HepG2 (cell line): ENCODE results near the gene GPR61. TPM values are rescaled to one million over a fixed set of nuclear protein-coding genes. Genes with fewer than 3 reads are reported as not detected.
A peak's percentile ranks its signal among the peaks of the same experiment; 100 is the strongest.

Experiments
- ARID2 ChIP-seq: sonication (generic); formaldehyde crosslinking; IDR thresholded peaks from 2 replicates; pipeline ENCODE4 v1.8.1; 2022; ENCODE audit warnings: mild to moderate bottlenecking, missing genetic modification reagents, borderline replicate concordance
- ELF1 ChIP-seq: sonication (generic); formaldehyde crosslinking; IDR thresholded peaks from 2 replicates; pipeline ENCODE4 v1.4.0; 2020; ENCODE audit warnings: missing genetic modification reagents
- HMG20A ChIP-seq: IDR thresholded peaks from 2 replicates; pipeline ENCODE4 v1.6.1; 2016; ENCODE audit warnings: borderline replicate concordance
- HOXA3 ChIP-seq: sonication (generic); formaldehyde crosslinking; IDR thresholded peaks from 2 replicates; pipeline ENCODE4 v1.5.0; 2020; ENCODE audit warnings: missing genetic modification reagents
- IRX3 ChIP-seq: sonication (generic); formaldehyde crosslinking; IDR thresholded peaks from 2 replicates; pipeline ENCODE4 v1.8.1; 2023; ENCODE audit warnings: mild to moderate bottlenecking, low read depth, missing genetic modification reagents, borderline replicate concordance
- KDM5B ChIP-seq: sonication (generic); formaldehyde crosslinking; IDR thresholded peaks from 2 replicates; pipeline ENCODE4 v1.4.0; 2020; ENCODE audit warnings: missing genetic modification reagents, mild to moderate bottlenecking, borderline replicate concordance
- KDM6A ChIP-seq: IDR thresholded peaks from 2 replicates; pipeline ENCODE4 v1.6.1; 2016; ENCODE audit warnings: low read depth
- MATR3 ChIP-seq: sonication (generic); formaldehyde crosslinking; IDR thresholded peaks from 2 replicates; pipeline ENCODE4 v1.4.0; 2020; ENCODE audit warnings: missing genetic modification reagents
- MBNL3 ChIP-seq: fragments of 250-450 bp; sonication (Bioruptor Pico); conservative IDR thresholded peaks from 2 replicates; pipeline ENCODE4 v1.8.0; 2022; ENCODE audit warnings: mild to moderate bottlenecking, inconsistent platforms
- MED13 ChIP-seq: sonication (generic); formaldehyde crosslinking; IDR thresholded peaks from 2 replicates; pipeline ENCODE4 v1.5.0; 2020; ENCODE audit warnings: missing genetic modification reagents
- MEIS2 ChIP-seq: sonication (generic); formaldehyde crosslinking; IDR thresholded peaks from 2 replicates; pipeline ENCODE4 v1.9.0; 2021; ENCODE audit warnings: mild to moderate bottlenecking, missing genetic modification reagents
- MZF1 ChIP-seq: sonication (generic); formaldehyde crosslinking; IDR thresholded peaks from 2 replicates; pipeline ENCODE4 v1.8.1; 2023; ENCODE audit warnings: mild to moderate bottlenecking, missing genetic modification reagents, borderline replicate concordance
- NFKBIZ ChIP-seq: IDR thresholded peaks from 2 replicates; pipeline ENCODE4 v1.6.1; 2018; ENCODE audit warnings: missing genetic modification reagents, missing compliant biosample characterization
- NR2C2 ChIP-seq: sonication (generic); formaldehyde crosslinking; IDR thresholded peaks from 2 replicates; pipeline ENCODE4 v1.4.0; 2020; ENCODE audit warnings: missing genetic modification reagents, mild to moderate bottlenecking, moderate library complexity, borderline replicate concordance
- PHF21A ChIP-seq: sonication (generic); formaldehyde crosslinking; IDR thresholded peaks from 2 replicates; pipeline ENCODE4 v1.5.0; 2020; ENCODE audit warnings: mild to moderate bottlenecking, missing genetic modification reagents
- TCF12 ChIP-seq, 2 experiments: fragments of 450-650 bp in 1 of 2; sonication (generic) in 1 of 2; formaldehyde crosslinking in 1 of 2; IDR thresholded peaks; 2 replicates each; pipeline versions ENCODE4 v1.6.1 to v1.8.0; 2017 to 2022; ENCODE audit warnings: antibody characterized with exemption in 1 of 2, mild to moderate bottlenecking in 1 of 2, missing genetic modification reagents in 1 of 2, moderate library complexity in 1 of 2
- ZNF33A ChIP-seq: sonication (generic); formaldehyde crosslinking; IDR thresholded peaks from 2 replicates; pipeline ENCODE4 v1.5.1; 2020; ENCODE audit warnings: missing genetic modification reagents, mild to moderate bottlenecking, moderate library complexity, borderline replicate concordance
- ZNF746 ChIP-seq: sonication (generic); formaldehyde crosslinking; IDR thresholded peaks from 2 replicates; pipeline ENCODE4 v1.8.0; 2022; ENCODE audit warnings: mild to moderate bottlenecking, missing genetic modification reagents
- ZNF775 ChIP-seq: sonication (generic); formaldehyde crosslinking; IDR thresholded peaks from 2 replicates; pipeline ENCODE4 v1.4.0; 2020; ENCODE audit warnings: missing genetic modification reagents, mild to moderate bottlenecking, moderate library complexity, borderline replicate concordance
- polyA plus RNA-seq, 8 experiments: library from polyadenylated mRNA; depleted of rRNA in 3 of 8; stranded (reverse) in 7 of 8; unstranded in 1 of 8; fragments of >200 nt; fragmentation: Illumina TruSeq in 4 of 8; extraction: Trizol in 4 of 8; gene quantifications; 2 replicates each; pipeline versions ENCODE4 v1.2.1 to v1.2.3, GENCODE V29; 2011 to 2016; ENCODE audit warnings: low read depth in 4 of 8, missing spikeins in 1 of 8, mixed read lengths in 1 of 8; ENCODE audit not compliant: insufficient read depth in 1 of 8
- total RNA-seq, 5 experiments: library from RNA; depleted of rRNA; stranded (reverse); fragments of >200 nt; fragmentation: Illumina TruSeq; extraction: Trizol; gene quantifications; 2 replicates each; pipeline ENCODE4 v1.2.3, GENCODE V29; 2016; ENCODE audit warnings: low read depth in 1 of 5
- TF ChIP-seq, protein P1 (sequence below): sonication (generic); formaldehyde crosslinking; IDR thresholded peaks from 2 replicates; pipeline ENCODE4 v1.9.0; 2021; ENCODE audit warnings: missing genetic modification reagents, borderline replicate concordance
- TF ChIP-seq, protein P2 (sequence below): sonication (generic); formaldehyde crosslinking; IDR thresholded peaks from 2 replicates; pipeline ENCODE4 v1.4.0; 2020; ENCODE audit warnings: mild to moderate bottlenecking, low read depth, missing genetic modification reagents
- TF ChIP-seq, protein P3 (sequence below): sonication (generic); formaldehyde crosslinking; IDR thresholded peaks from 2 replicates; pipeline ENCODE4 v1.4.0; 2020; ENCODE audit warnings: mild to moderate bottlenecking, missing genetic modification reagents

Gene GPR61
- total and polyA plus RNA-seq, 2 of the 13 experiments (the other 11 are each of a cell fraction or from before 2014, with no cell fraction given) = not detected

DNA sequence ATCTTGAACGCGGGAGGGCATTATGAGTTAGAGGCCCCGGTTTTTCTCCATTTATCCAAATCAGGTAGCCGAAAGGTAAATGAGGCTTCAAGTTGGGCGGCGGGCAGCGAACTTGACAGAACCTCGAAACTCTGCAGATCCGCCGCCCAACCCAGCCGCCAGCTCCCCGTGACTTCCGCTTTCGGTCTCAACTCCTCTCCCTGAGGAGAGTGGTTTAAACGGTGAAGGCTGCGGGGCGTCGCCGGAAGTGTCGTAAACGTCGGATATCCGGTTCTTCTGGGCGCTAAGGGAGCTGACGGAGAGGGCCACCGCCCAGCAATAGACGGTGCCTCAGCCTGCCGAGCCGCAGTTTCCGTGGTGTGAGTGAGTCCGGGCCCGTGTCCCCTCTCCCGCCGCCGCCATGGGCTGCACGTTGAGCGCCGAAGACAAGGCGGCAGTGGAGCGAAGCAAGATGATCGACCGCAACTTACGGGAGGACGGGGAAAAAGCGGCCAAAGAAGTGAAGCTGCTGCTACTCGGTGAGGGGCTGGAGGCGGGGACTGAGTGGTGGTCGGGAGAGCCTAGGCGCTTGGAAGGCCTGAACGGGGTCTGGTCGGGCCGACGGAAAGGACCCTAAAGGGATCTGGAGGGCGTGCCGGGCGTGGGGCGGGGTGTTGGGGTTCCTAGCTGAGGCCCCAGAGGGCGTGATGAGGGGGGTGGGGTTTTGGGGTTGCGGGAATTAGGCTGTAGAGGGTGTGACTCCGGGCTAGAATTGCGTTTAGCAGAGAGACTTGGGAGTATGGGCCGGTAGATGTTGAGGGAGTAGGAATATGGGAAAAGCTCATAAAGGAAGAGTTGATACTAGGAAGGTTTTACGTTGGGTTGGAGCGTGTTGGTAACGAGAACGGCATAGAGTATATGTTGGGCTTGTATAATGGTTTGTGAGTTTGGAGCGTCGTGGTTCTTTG, 8.9 kb downstream of the GPR61 start, which contains the start of gene GNAI3 (continued):
- TF ChIP-seq HOXA3 (CRISPR knock-in tag) (peak; percentile 86), MZF1 (0 out of 2 replicates have a peak, but pooled peaks have one; percentile 20), MEIS2 (no peak), ZNF746 (peak; percentile 70), TCF12 (IDR thresholded peaks at IDR 0.05) (no peak), TCF12 (CRISPR knock-in tag; IDR thresholded peaks at IDR 0.05) (no peak), ELF1 (peak; percentile 93), NFKBIZ (peak; percentile 70; the same call in 1 of the 2 replicates), KDM5B (peak; percentile 61; the same call in 1 of the 2 replicates), ARID2 (CRISPR knock-in tag) (peak; percentile 61; the same call in 1 of the 2 replicates), MBNL3 (CRISPR knock-in tag) (no peak), IRX3 (CRISPR knock-in tag) (peak; percentile 86; the same call in 1 of the 2 replicates), PHF21A (peak; percentile 66), ZNF33A (CRISPR knock-in tag) (no peak), MATR3 (no peak), ZNF775 (CRISPR knock-in tag) (peak; percentile 77), MED13 (peak; percentile 4; the same call in 1 of the 2 replicates), HMG20A (CRISPR knock-in tag) (no peak), NR2C2 (peak; percentile 54), KDM6A (CRISPR knock-in tag) (no peak)
- TF ChIP-seq, protein P1, sequence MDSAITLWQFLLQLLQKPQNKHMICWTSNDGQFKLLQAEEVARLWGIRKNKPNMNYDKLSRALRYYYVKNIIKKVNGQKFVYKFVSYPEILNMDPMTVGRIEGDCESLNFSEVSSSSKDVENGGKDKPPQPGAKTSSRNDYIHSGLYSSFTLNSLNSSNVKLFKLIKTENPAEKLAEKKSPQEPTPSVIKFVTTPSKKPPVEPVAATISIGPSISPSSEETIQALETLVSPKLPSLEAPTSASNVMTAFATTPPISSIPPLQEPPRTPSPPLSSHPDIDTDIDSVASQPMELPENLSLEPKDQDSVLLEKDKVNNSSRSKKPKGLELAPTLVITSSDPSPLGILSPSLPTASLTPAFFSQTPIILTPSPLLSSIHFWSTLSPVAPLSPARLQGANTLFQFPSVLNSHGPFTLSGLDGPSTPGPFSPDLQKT (CRISPR knock-in tag) = peak; percentile 59; the same call in 1 of the 2 replicates
- TF ChIP-seq, protein P2, sequence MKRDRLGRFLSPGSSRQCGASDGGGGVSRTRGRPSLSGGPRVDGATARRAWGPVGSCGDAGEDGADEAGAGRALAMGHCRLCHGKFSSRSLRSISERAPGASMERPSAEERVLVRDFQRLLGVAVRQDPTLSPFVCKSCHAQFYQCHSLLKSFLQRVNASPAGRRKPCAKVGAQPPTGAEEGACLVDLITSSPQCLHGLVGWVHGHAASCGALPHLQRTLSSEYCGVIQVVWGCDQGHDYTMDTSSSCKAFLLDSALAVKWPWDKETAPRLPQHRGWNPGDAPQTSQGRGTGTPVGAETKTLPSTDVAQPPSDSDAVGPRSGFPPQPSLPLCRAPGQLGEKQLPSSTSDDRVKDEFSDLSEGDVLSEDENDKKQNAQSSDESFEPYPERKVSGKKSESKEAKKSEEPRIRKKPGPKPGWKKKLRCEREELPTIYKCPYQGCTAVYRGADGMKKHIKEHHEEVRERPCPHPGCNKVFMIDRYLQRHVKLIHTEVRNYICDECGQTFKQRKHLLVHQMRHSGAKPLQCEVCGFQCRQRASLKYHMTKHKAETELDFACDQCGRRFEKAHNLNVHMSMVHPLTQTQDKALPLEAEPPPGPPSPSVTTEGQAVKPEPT (CRISPR knock-in tag) = peak; percentile 71
- TF ChIP-seq, protein P3, sequence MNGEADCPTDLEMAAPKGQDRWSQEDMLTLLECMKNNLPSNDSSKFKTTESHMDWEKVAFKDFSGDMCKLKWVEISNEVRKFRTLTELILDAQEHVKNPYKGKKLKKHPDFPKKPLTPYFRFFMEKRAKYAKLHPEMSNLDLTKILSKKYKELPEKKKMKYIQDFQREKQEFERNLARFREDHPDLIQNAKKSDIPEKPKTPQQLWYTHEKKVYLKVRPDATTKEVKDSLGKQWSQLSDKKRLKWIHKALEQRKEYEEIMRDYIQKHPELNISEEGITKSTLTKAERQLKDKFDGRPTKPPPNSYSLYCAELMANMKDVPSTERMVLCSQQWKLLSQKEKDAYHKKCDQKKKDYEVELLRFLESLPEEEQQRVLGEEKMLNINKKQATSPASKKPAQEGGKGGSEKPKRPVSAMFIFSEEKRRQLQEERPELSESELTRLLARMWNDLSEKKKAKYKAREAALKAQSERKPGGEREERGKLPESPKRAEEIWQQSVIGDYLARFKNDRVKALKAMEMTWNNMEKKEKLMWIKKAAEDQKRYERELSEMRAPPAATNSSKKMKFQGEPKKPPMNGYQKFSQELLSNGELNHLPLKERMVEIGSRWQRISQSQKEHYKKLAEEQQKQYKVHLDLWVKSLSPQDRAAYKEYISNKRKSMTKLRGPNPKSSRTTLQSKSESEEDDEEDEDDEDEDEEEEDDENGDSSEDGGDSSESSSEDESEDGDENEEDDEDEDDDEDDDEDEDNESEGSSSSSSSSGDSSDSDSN = peak; percentile 74; the same call in 1 of the 2 replicates
